NAMALWA (cell line): ENCODE results near the gene SLC22A3.
"Not testable (repeated sequence)": the region's sequence is repeated elsewhere in the genome, so short reads cannot be mapped to it uniquely, and the experiment has no call there.

Experiments
- DNase-seq: peaks from one replicate; pipeline ENCODE4 v3.0.0-alpha.2; 2015; ENCODE audit warnings: low spot score

SLC22A3 gene, protein sequence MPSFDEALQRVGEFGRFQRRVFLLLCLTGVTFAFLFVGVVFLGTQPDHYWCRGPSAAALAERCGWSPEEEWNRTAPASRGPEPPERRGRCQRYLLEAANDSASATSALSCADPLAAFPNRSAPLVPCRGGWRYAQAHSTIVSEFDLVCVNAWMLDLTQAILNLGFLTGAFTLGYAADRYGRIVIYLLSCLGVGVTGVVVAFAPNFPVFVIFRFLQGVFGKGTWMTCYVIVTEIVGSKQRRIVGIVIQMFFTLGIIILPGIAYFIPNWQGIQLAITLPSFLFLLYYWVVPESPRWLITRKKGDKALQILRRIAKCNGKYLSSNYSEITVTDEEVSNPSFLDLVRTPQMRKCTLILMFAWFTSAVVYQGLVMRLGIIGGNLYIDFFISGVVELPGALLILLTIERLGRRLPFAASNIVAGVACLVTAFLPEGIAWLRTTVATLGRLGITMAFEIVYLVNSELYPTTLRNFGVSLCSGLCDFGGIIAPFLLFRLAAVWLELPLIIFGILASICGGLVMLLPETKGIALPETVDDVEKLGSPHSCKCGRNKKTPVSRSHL

DNA sequence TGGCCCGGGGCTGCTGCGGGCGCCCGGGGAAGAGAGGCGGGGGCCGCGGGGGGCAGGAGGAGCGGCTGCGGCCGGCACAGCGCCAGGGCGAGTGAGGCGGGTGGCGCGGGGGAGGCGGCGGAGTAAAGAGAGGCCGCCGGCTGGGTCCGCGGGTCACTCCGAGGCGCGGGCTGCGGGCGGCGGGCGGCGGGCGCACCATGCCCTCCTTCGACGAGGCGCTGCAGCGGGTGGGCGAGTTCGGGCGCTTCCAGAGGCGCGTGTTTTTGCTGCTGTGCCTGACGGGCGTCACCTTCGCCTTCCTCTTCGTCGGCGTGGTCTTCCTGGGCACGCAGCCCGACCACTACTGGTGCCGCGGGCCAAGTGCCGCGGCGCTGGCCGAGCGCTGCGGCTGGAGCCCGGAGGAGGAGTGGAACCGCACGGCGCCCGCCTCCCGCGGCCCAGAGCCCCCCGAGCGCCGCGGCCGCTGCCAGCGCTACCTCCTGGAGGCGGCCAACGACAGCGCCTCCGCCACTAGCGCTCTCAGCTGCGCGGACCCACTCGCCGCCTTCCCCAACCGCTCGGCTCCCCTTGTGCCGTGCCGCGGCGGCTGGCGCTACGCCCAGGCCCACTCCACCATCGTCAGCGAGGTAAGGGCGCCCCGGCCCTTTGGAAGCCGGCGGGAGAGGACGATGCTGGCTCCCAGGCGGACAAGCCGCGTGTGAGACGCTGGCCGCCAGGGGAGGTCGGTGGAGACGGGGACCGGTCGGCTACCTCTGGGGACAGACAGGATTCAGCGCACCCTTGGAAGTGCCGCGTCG, at the start of gene SLC22A3:
SLC22A3 (plus strand) TSS at position 156 of the 797 bp plus-strand sequence; CDS start at position 198, 42 bp downstream.
- DNase-seq: no peak

DNA sequence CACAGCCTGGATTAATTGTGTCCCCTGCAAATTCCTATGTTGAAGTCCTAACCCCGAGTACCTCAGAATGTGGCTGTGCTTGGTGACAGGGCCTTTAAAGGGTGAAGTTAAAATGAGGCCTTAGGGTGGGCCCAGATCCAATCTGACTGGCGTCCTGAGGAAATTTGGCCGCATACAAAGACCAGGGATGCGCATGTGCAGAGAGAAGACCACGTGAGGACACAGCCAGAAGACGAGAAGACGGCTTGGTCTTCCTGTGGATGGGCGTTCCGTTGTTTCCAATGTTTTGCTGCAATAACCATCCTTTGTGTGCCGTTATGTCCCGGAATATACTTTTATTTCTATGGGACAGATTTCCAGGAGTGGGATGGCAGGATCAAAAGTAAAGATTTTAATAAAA, 48.6 kb upstream of the SLC22A3 start:
- no peak for DNase-seq

DNA sequence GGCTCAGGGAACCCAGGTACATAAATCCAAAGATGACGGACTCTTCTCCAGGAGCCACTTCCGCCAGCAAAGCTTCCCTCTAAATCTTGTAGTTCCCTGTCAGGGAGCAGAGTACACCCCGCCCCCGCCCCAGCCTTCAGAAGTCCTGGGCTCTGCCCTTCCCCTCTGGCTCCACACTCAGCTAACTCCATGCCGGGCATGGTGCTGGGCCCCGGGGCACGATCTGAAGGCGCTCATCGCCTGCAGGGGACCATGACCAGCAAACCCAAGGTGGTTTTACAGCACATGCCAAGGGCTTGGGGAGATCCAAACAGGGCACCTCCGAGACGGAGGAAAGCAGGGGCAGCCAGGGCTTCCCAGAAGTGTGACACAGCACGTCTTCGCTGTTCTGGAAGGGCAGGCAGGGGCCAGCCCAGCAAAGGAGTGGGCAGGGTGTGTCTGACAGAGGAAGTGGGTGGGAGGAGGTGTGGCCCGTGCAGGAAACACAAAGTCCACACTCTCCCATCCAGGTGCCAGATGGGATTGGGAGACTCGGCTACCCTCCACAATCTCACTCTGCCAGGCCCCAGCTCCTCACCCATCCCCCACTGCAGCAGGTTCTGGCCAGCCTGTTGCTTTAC, 48.0 kb upstream of the SLC22A3 start:
- DNase-seq: no peak

DNA sequence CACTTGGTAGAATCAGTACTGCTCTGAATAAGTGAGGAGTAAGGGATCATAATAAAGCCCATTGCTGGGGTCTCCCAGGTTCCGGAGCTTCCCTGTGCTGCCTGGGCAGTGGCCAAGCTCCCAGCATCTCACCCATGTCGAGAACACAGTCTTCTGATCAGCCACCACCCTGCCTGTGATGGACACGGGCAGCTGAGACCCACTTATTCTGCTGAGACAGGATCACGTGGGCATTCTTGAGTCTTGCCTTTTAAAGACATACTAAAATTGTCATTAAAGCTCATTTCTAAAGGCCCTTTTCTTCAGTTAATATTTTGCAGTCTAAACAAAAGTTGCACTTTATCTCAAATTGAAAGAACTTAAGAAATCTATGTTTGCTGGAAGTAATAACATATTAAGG, 46.8 kb upstream of the SLC22A3 start:
- no peak for DNase-seq

DNA sequence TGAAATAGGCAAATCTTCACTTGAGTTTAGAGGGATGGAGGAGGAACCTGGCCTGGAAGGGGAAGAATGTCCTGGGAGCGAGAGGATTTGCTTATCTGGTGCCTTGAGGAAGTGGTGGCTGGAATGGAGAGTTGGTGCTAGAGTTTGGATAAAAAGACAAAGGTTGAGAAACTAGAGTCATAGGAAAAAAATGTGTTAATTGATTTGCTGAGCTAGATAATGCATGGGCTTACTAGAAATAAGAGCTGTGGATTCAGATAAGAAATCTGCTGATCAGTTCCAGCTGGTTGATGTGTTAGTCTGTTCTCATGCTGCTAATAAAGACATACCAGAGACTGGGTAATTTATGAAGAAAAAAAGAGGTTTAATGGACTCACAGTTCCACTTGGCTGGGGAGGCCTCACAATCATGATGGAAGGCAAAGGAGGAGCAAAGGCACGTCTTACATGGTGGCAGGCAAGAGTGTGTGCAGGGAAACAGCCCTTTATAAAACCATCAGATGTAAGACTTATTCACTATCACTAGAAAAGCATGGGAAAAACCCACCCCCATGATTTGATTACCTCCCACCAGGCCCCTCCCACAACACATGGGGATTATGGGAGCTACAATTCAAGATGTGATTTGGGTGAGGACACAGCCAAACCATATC, 45.6 kb upstream of the SLC22A3 start:
- not testable (repeated sequence) for DNase-seq

DNA sequence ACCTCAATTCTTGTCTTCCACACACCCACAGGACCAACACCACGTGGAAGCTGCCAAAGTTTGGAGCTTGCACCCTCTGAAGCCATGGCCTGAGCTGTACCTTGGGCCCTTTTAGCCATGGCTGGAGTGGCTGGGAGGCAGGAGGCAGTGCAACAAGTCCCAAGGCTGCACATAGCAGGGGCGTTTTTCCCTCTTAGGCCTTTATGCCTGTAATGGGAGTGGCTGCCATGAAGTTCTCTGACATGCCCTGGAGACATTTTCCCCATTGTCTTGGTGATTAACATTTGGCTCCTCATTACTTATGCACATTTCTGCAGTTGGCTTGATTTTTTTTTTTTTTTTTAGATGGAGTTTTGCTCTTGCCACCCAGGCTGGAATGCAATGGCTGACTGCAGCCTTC, 44.4 kb upstream of the SLC22A3 start:
- no peak for DNase-seq

DNA sequence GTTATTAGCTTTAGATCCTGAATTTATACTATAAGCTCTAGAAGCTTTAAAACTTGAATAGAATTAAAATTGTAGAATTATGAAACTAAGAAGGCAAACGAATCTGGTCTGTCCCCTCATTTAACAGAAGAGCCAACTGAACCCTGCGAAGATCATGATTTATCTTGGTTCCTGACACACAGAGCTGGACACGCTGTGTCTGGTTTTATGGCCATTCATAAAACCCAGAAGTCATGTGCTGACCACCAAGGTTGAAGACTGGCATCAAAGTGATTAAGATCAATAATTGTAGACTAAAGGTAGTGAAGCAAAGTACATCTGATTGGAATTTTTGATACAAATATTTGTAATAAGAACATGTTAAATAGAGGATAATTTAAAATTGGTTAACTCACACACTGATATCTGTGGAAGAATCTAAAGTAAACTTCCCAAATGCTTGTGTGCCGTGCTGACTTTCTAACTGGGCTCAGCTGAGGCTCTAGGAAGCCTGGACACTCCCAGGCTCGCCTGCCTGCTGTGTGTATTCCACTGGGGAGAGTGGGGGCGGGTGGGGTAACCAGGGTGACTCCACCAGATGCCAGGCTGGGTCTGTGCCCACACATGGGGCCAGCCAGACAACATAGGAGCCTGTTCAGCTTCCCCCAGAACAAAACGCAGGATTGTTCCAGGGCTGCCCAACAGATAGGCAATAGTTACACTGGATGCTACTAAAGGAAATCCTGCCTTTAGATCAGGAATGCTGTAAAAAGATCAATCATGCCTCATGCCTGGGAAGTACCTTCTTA, 42.1 kb upstream of the SLC22A3 start:
- no peak for DNase-seq

DNA sequence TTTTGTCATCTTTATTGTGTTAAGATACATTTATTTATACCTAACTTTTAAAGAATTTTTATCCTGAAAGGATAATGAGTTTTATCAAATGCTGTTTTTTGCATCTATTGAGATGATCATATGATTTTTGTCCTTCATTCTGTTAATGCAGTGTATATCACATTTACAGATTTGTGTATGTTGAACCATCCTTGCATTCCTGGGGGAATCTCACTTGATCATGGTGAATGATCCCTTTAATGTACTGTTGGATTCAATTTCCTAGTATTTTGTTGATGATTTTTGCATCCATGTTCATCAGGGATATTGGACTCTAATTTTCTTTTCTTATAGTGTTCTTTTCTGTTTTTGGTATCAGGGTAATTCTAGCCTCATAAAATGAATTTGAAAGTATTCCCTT, 38.5 kb upstream of the SLC22A3 start:
- DNase-seq: no peak

DNA sequence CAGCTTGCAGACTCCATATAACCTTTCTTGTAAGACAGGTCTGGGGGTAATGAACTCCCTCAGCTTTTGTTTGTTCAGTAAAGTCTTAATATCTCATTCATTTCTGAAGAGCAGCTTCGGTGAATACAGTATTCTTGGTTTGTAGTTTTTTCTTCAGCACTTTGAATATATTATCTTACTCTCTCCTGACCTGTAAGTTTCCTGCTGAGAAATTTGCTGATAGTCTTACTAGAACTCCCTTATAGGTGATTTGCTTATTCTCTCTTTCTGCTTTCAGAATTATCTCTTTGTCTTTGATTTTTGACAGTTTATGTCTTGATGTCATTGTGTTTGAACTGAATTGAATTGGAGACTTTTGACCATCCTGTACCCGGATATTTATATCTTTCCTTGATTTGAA, 35.3 kb upstream of the SLC22A3 start:
- DNase-seq: no peak

DNA sequence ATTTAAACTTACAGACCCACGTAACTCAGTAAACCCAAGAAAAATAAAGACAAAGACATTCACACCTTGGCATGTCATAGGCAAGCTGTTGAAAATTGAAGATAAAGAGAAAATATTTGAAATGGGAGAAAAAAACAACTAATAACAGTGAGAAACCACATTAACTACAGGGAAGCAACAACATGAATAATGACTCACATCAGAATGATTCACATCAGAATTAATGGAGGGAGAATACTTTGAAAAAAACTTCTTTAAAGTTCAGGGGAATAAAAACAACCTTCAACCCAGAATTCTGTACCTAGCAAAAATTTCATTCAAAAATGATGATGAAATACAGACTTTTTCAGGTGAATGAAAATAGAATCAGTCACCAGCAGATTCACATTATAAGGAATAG, 32.9 kb upstream of the SLC22A3 start:
- DNase-seq: no peak

DNA sequence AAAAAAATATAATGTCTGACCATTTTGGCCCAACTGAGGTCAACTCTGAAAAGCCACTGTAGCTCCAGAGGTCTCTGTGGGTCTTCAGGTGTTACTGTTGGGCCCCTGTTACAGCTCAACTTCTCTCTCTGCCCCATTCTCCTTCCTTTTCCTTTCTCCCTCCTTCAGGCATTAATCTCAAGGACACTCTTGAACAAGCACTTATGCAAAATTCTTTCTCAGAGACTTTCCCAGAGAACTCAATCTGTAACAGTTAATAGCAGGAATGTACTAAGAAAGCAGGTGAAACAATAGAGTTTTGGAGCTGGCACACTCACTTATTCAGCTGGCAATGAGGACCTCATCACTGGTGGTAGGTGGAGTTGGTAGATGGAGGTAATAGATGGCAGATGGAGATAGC, 31.9 kb upstream of the SLC22A3 start:
- no peak for DNase-seq

DNA sequence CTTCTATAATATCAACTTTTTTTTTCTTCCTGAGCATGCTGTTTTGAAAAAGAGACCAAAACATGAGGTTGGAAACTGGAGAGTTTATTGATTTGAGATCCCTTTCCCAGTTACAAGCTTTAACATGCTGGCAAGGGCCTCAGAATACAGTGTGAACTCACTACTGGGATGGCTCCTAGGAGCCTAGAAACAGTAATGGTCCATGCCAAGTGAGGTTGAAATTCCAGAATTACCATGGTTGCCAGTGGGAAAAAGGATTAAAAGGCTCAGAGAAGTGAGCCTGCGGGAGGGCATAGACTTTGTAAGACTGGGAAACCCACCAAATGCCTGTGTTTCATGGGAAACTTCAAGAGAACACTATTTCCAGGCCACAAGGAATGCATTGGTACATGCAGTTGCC, 28.9 kb upstream of the SLC22A3 start:
- no peak for DNase-seq

DNA sequence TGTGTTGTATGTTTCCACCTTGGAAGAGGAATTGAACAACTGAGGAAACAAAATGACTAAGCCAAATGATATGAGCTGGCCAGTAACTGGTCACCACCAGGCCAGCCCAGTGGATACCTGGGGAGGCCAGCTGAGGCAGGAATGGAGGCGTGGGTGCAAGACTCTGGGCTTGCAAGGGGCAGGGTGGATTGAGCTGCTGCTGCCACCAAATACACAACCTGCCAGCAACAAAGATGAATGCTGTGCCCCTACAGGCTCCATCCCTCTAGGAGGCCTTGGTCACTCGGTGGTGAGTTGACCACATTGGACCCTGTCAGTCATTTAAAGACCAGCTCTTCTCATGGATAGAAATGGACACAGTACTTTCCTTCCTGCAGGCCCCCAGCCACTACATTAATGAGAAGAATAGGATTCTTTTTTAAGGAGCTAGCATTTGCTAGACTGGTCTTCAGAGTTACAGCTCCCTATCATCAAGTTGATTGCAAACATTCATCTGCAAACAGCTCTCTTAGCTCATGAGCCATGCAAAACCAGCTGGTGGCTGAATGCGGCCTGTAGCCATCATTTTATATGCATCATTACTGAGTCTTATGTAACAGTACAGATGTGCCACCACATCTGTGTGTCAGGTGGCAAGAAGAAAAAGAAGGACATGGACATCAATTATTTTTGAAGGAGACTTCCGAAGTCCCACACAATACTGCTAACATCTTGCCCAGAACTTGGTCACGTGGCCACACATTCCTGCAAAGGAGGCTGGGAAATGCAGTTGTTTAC, 26.3 kb upstream of the SLC22A3 start:
- no peak for DNase-seq

DNA sequence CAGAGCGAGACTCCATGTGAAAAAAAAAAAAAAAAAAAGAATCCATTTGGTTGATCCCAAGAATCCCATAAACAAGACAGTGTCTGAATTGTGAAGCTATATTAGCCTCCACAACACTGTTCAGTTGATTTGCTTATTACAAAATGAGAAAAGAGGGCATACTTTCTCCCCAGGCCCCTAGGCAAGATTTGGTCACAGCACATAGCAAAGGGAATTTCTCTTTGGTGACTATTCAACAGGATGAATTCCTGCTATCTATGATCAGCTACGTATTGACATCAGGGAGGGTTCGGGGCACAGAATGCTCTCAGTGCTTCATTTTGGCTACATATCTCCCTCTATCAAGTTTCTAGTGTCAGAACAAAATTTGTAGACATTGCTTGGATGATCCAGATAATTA, 20.2 kb upstream of the SLC22A3 start:
- DNase-seq: no peak

DNA sequence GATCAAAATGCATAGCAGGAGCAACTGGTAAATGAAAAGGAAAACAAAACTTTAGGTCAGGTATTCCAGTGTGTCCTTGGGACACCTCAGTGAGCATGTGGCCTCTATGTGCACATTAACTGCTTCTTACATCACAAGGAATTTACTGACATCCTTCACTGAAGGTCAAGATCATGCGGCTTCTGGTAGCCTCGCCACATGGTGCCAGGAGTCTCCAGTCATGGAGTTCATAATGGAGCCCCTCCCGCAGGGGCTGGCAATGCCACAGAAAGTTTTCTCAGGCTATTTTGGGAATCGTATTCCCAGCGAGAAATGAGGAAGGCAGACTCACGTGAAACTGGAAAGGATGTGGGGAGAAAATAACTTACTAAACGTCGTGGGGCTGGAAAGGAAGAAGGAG, 19.7 kb upstream of the SLC22A3 start:
- DNase-seq: no peak

DNA sequence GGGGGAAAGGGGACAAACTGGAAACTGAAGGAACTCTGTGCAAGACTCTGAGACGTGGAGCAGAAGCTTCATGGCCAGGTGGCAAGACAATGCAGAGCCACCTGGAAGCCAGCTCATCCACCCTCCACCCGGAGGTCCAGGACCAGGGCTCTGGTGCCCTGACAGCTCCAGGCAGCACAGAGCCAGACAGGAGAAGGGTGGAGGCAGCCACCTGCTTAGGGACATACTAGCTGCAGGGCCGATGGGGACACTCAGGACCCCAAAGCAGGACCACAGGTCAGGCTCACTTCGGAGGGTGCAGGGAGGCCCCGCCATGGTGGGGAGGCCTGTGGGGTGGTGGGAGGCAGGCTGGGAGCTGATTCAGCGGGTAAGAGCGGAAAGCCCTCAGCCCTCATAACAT, 19.0 kb upstream of the SLC22A3 start:
- no peak for DNase-seq

DNA sequence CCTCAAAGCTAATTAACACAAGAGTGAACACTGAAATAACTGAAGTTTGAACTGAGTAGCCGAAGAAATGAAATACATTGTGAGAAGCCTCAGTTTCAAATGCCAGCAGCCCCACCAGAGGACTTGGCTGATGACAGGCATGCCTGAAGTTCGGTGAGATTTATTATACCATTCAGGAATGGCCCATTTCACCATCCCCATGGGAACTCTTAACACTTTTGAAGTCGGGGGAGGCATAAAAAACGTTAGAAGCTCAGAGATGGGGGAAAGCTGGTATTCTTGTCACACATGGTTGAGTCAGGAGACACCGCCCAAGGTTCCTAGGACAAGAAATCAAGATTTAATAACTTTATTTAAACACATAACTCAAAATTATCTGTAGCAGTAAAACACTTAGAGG, 17.6 kb upstream of the SLC22A3 start:
- no peak for DNase-seq

DNA sequence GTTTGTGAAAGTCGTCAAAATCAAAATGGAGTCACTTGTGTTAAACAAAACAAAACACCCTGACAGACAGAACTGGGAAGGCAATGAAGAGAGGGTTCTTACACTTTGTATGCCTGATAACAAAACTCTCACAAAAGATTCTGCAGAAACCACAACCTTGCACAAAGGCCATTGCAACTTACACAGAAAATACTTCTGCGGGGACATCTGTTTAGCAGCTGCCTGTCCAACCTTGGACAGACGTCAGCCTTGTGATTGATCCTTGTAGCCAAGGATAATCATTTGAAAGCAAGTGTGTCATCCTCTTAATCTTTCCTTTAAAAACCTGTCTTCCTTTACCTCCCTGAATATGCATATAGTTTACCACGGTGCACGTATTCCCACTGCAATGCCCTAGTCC, 17.0 kb upstream of the SLC22A3 start:
- DNase-seq: no peak

DNA sequence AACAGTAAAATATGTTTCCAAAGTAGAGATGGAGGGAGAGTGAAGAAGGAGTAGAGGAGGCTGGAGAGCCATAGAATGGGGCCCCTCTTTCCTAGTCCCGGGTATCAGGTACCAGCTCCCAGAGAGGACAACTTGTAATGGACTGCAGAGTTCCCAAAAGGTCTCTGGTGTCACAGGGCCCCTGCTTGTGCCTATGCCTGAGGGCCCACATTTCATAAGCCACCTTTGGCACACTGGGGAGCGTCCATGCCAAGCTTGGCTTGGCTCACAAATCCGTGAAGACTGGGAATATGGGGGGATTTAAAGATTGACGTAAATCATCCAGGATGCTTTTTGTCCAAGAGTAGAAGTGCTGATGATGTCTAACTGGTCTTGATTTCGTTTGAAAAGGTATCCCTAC, 16.4 kb upstream of the SLC22A3 start:
- no peak for DNase-seq

DNA sequence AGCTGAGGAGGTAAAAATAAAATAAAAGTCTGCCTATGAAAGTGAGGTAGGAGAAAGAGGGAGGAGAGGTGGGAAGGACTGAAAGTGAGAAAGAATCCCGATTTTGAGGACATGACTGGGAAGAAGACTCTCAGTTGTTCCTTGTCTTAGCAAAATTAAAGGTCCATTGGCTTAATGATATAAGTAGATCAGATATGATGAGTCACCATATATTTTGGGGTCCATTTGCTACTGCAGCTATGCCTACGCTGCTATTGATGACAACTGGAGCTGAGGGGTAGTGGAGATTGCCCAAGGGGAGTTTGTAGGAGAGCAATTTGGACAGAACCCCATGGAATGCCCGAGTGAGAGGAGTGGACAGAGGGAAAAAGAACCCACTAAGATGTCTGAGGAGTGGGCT, 15.1 kb upstream of the SLC22A3 start:
- DNase-seq: no peak

DNA sequence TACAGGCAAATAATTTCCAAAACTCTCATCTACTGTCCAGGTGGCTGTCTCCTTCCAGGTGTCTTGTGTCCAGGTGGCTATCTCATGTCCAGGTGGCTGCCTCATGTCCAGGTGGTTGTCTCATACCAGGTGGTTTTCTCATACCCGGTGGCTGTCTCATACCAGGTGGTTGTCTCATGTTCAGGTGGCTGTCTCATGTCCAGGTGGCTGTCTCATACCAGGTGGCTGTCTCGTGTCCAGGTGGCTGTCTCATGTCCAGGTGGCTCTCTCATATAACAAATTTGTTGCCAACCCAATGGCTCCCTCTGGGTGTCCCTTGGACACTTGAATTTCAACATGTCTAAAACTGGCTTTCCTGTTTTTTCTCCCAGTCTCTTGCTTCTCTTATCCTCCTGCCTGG, 14.3 kb upstream of the SLC22A3 start:
- no peak for DNase-seq
